ENCODE measurements around the gene MAGEA9B.
"Not testable (repeated sequence)": the region's sequence is repeated elsewhere in the genome, so short reads cannot be mapped to it uniquely, and the experiment has no call there.

The MAGEA9B gene

DNA sequence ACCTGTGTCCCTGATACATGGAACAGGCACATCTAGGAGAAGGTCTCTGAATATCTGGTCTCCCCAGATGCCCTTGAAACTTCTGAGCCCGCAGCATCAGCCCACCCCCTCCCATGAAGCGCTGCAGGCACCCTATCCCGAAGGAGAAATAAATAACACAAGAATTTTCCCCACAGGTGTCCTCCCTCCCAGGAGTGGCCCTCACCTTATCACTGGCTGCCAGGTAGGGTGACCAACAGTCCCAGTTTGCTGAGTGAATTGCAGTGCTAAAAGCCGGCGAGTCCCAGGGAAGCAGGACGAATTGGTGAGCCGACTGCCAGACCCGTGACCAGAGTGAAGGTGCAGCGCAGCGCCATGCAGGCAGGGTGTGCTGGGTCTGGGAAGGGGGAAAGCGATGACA is 53.3 kb downstream of the MAGEA9B start:
- DNase-seq, result not testable (repeated sequence)

DNA sequence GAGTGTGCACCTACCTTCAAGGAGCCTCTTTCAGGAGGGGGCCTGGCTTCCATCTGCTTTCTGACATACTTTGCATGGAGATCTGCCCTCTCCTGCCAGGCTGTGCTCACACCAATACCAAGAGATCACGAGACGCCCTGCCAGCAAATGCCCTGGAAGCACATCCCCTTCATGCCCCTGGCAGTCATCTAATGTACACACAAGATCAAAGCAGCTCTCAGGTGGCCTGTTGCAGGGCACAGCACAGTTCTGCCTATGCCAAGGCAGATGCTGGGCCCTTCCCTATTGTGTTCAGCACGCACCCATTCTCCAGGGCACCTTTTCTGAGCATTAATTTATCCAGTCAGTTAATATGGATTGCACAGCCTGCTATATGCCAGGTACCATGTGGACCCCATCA is 54.4 kb downstream of the MAGEA9B start:
- not testable (repeated sequence) for DNase-seq
